ENCODE data around the gene TCP11L1. TPM values are rescaled to one million over a fixed set of nuclear protein-coding genes. Genes with fewer than 3 reads are reported as not detected.

The TCP11L1 gene
- total and polyA plus RNA-seq, 2 donors: 7.3 to 7.4 TPM

GRCh38 chr11:33068611-33069340 lies 29.4 kb downstream of the TCP11L1 start:
- Histone ChIP-seq H3K36me3 (ENCODE audit: control insufficient read depth in 2 of 2, insufficient read depth in 2 of 2, low read length in 1 of 2) (peaks cover 56 to 72% of the 10 kb centered on the region in 2 donors), H3K27ac (ENCODE audit: low read depth in 1 of 2, low read length in 1 of 2) (no peak overlapping the region), H3K4me3 (ENCODE audit: low read length in 2 of 2) (no peak overlapping the region), H3K4me1 (ENCODE audit: control insufficient read depth in 2 of 2, insufficient read depth in 2 of 2, low read length in 2 of 2) (peaks cover 9 to 20% of the 10 kb centered on the region in 2 donors), H3K9me3 (ENCODE audit: control insufficient read depth in 2 of 2, insufficient read depth in 1 of 2, low read length in 1 of 2) (no peaks in the 10 kb centered on the region), H3K27me3 (ENCODE audit: control insufficient read depth in 2 of 2, insufficient read depth in 1 of 2, low read length in 1 of 2) (no peaks in the 10 kb centered on the region)
- 98% methylated on average over 17 of the region's 17 CpGs for WGBS
- no peak for DNase-seq (ENCODE audit: low read depth in 6 of 9, low spot score in 9 of 9)

GRCh38 chr11:33072465-33072864 lies 33.1 kb downstream of the TCP11L1 start:
- H3K27ac ChIP-seq (ENCODE audit: low read depth in 1 of 2, low read length in 1 of 2): no peak overlapping the region
- no peaks in the 10 kb centered on the region for H3K9me3 ChIP-seq (ENCODE audit: control insufficient read depth in 2 of 2, insufficient read depth in 1 of 2, low read length in 1 of 2)
- H3K4me1 ChIP-seq (ENCODE audit: control insufficient read depth in 2 of 2, insufficient read depth in 2 of 2, low read length in 2 of 2): peaks cover 0 to 2% of the 10 kb centered on the region in 2 donors
- 98% methylated on average over 8 of the region's 8 CpGs for WGBS
- no peak overlapping the region for H3K4me3 ChIP-seq (ENCODE audit: low read length in 2 of 2)
- DNase-seq (ENCODE audit: low read depth in 6 of 9, low spot score in 9 of 9): no peak
- H3K36me3 ChIP-seq (ENCODE audit: control insufficient read depth in 2 of 2, insufficient read depth in 2 of 2, low read length in 1 of 2): peaks cover 63 to 76% of the 10 kb centered on the region in 2 donors
- H3K27me3 ChIP-seq (ENCODE audit: control insufficient read depth in 2 of 2, insufficient read depth in 1 of 2, low read length in 1 of 2): no peaks in the 10 kb centered on the region

DNA sequence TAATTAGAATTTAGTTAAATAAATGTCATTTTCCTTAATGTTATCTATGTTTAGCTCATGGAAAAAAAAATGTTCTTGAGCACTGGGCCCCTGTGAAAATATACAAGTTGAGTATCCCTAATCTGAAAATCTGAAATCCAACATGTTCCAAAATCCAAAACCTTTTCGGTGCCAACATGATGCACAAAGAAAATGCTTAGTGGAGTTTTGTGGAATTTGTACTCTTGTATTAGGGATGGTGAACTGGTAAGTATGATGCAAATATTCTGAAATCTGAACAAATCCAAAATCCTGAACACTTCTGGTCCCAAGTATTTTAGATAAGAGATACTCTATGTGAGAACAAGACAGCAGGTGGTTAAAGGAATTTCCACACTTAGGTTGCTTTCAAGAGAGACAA lies 44.5 kb downstream of the TCP11L1 start:
- H3K4me3 ChIP-seq (ENCODE audit: low read length in 2 of 2): no peak overlapping the region
- H3K4me1 ChIP-seq (ENCODE audit: control insufficient read depth in 2 of 2, insufficient read depth in 2 of 2, low read length in 2 of 2): no peaks in the 10 kb centered on the region
- no peaks in the 10 kb centered on the region for H3K9me3 ChIP-seq (ENCODE audit: control insufficient read depth in 2 of 2, insufficient read depth in 1 of 2, low read length in 1 of 2)
- peaks cover 34 to 64% of the 10 kb centered on the region in 2 donors for H3K36me3 ChIP-seq (ENCODE audit: control insufficient read depth in 2 of 2, insufficient read depth in 2 of 2, low read length in 1 of 2)
- no peak for DNase-seq (ENCODE audit: low read depth in 6 of 9, low spot score in 9 of 9)
- no peak overlapping the region for H3K27ac ChIP-seq (ENCODE audit: low read depth in 1 of 2, low read length in 1 of 2)
- 100% methylated on average over 1 of the region's 1 CpG for WGBS
- H3K27me3 ChIP-seq (ENCODE audit: control insufficient read depth in 2 of 2, insufficient read depth in 1 of 2, low read length in 1 of 2): no peaks in the 10 kb centered on the region

DNA sequence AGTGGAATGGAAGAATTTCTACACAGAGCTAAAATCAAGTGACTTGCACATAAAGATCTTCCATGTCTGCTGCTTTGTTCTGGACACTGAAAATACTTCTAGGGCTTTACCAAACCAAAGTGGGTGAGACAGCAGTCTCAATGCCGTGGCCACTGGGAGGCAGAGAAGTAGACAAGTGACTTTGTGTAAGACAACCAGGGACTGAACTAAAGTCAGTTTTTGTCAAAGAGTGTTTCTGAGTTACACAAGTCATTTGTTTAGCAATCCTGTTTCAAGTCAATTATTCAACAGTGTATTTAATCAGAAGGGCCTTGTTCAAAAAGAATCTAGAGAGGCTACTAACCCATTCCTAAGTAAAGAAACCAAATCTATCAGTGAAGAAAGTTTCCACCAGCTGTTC lies 46.6 kb downstream of the TCP11L1 start:
- Histone ChIP-seq H3K27me3 (ENCODE audit: control insufficient read depth in 2 of 2, insufficient read depth in 1 of 2, low read length in 1 of 2) (no peaks in the 10 kb centered on the region), H3K4me3 (ENCODE audit: low read length in 2 of 2) (no peak overlapping the region), H3K9me3 (ENCODE audit: control insufficient read depth in 2 of 2, insufficient read depth in 1 of 2, low read length in 1 of 2) (no peaks in the 10 kb centered on the region), H3K4me1 (ENCODE audit: control insufficient read depth in 2 of 2, insufficient read depth in 2 of 2, low read length in 2 of 2) (no peaks in the 10 kb centered on the region), H3K36me3 (ENCODE audit: control insufficient read depth in 2 of 2, insufficient read depth in 2 of 2, low read length in 1 of 2) (peaks cover 24 to 56% of the 10 kb centered on the region in 2 donors), H3K27ac (ENCODE audit: low read depth in 1 of 2, low read length in 1 of 2) (no peak overlapping the region)
- DNase-seq (ENCODE audit: low read depth in 6 of 9, low spot score in 9 of 9): no peak
- WGBS: 98% methylated on average over 1 of the region's 1 CpG

- no peak for DNase-seq (ENCODE audit: low read depth in 6 of 9, low spot score in 9 of 9)
- H3K36me3 ChIP-seq (ENCODE audit: control insufficient read depth in 2 of 2, insufficient read depth in 2 of 2, low read length in 1 of 2): peaks cover 4 to 37% of the 10 kb centered on the region in 2 donors
- no peaks in the 10 kb centered on the region for H3K27me3 ChIP-seq (ENCODE audit: control insufficient read depth in 2 of 2, insufficient read depth in 1 of 2, low read length in 1 of 2)
- H3K9me3 ChIP-seq (ENCODE audit: control insufficient read depth in 2 of 2, insufficient read depth in 1 of 2, low read length in 1 of 2): no peaks in the 10 kb centered on the region
- no peak overlapping the region for H3K4me3 ChIP-seq (ENCODE audit: low read length in 2 of 2)
- H3K4me1 ChIP-seq (ENCODE audit: control insufficient read depth in 2 of 2, insufficient read depth in 2 of 2, low read length in 2 of 2): no peaks in the 10 kb centered on the region
- no peak overlapping the region for H3K27ac ChIP-seq (ENCODE audit: low read depth in 1 of 2, low read length in 1 of 2)
Observed at GRCh38 chr11:33089776-33090175, 50.4 kb downstream of the TCP11L1 start.

GRCh38 chr11:33094157-33094556 lies 54.8 kb downstream of the TCP11L1 start:
- H3K36me3 ChIP-seq (ENCODE audit: control insufficient read depth in 2 of 2, insufficient read depth in 2 of 2, low read length in 1 of 2): peaks cover 0 to 31% of the 10 kb centered on the region in 2 donors
- no peaks in the 10 kb centered on the region for H3K9me3 ChIP-seq (ENCODE audit: control insufficient read depth in 2 of 2, insufficient read depth in 1 of 2, low read length in 1 of 2)
- H3K27ac ChIP-seq (ENCODE audit: low read depth in 1 of 2, low read length in 1 of 2): no peak overlapping the region
- H3K4me1 ChIP-seq (ENCODE audit: control insufficient read depth in 2 of 2, insufficient read depth in 2 of 2, low read length in 2 of 2): no peaks in the 10 kb centered on the region
- no peaks in the 10 kb centered on the region for H3K27me3 ChIP-seq (ENCODE audit: control insufficient read depth in 2 of 2, insufficient read depth in 1 of 2, low read length in 1 of 2)
- DNase-seq (ENCODE audit: low read depth in 6 of 9, low spot score in 9 of 9): no peak
- no peak overlapping the region for H3K4me3 ChIP-seq (ENCODE audit: low read length in 2 of 2)
- WGBS: 85% methylated on average over 1 of the region's 1 CpG

DNA sequence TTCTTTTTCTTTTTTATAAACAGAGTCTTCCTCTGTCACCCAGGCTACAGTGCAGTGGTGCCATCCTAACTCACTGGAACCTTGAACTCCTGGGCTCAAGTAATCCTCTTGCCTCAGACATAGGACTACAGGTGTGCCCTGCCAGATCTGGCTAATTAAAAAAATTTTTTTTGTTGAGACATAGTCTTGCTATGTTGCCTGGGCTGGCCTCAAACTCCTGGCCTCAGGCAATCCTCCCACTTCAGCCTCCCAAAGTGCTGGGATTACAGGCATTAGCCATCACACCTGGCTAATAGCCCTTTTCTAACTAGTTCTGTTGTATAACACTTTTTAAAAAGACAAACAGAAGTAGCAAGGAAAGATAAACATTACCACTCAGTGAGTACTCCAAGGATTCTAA lies 64.5 kb downstream of the TCP11L1 start:
- H3K36me3 ChIP-seq (ENCODE audit: control insufficient read depth in 2 of 2, insufficient read depth in 2 of 2, low read length in 1 of 2): peaks cover 8 to 34% of the 10 kb centered on the region in 2 donors

DNA sequence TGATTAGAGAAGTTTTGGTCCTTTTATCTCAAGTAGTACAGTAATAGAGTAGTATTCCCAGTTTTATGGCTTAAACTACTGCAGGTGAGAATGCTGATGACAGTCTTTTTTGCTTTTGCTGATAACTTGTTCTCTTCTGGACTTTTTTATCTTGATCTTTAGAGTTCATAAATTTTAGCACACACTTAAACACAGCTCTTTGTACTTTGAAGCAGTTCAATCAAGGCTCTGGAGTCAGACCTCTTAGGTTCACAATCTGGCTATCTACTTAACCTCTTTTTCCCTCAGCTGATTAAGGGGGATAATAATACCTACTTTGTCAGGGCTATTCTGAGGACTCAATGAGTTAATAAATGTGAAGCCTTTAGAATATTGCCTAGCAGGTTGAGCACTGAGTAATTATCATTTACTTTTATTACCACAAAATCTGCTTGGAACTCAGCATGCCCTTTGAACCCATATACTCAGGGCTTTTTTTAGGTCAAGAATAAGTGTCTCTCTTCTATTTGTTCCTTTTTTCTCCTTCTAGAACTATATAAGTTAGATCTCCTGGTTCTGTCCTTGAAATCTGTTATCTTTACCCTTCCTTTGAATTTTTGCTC lies 70.0 kb downstream of the TCP11L1 start:
- Histone ChIP-seq H3K27me3 (ENCODE audit: control insufficient read depth in 2 of 2, insufficient read depth in 1 of 2, low read length in 1 of 2) (no peaks in the 10 kb centered on the region), H3K36me3 (ENCODE audit: control insufficient read depth in 2 of 2, insufficient read depth in 2 of 2, low read length in 1 of 2) (peaks cover 3 to 11% of the 10 kb centered on the region in 2 donors), H3K4me3 (ENCODE audit: low read length in 2 of 2) (no peak overlapping the region), H3K4me1 (ENCODE audit: control insufficient read depth in 2 of 2, insufficient read depth in 2 of 2, low read length in 2 of 2) (no peaks in the 10 kb centered on the region), H3K9me3 (ENCODE audit: control insufficient read depth in 2 of 2, insufficient read depth in 1 of 2, low read length in 1 of 2) (no peaks in the 10 kb centered on the region), H3K27ac (ENCODE audit: low read depth in 1 of 2, low read length in 1 of 2) (no peak overlapping the region)
- no peak for DNase-seq (ENCODE audit: low read depth in 6 of 9, low spot score in 9 of 9)

More for the DNA sequence above, 64.5 kb downstream of the TCP11L1 start:
- DNase-seq (ENCODE audit: low read depth in 6 of 9, low spot score in 9 of 9): no peak
- Histone ChIP-seq H3K4me3 (ENCODE audit: low read length in 2 of 2) (no peak overlapping the region), H3K4me1 (ENCODE audit: control insufficient read depth in 2 of 2, insufficient read depth in 2 of 2, low read length in 2 of 2) (no peaks in the 10 kb centered on the region), H3K9me3 (ENCODE audit: control insufficient read depth in 2 of 2, insufficient read depth in 1 of 2, low read length in 1 of 2) (no peaks in the 10 kb centered on the region), H3K27ac (ENCODE audit: low read depth in 1 of 2, low read length in 1 of 2) (no peak overlapping the region), H3K27me3 (ENCODE audit: control insufficient read depth in 2 of 2, insufficient read depth in 1 of 2, low read length in 1 of 2) (no peaks in the 10 kb centered on the region)

DNA sequence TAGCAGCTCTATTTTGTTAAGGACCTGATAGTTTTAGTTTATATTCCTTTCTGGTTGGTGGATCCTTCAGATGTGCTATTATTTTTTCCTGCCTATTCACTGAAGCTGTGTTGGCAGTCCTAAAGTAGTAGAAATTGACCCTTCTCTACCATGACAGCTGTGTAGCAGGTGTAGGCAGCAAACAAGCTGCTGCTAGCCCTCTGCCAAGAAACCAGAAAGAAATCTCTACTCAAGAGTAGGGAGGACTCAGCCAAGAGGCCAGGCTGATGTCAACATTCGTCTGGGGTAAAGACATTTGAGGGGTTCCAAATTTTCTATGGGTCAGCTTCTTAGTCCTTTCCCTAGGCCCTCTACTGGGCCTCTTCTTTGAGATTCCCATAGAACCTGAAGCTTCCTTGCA lies 70.7 kb downstream of the TCP11L1 start:
- H3K27ac ChIP-seq (ENCODE audit: low read depth in 1 of 2, low read length in 1 of 2): no peak overlapping the region
- no peaks in the 10 kb centered on the region for H3K27me3 ChIP-seq (ENCODE audit: control insufficient read depth in 2 of 2, insufficient read depth in 1 of 2, low read length in 1 of 2)
- no peak overlapping the region for H3K4me3 ChIP-seq (ENCODE audit: low read length in 2 of 2)
- peak in 1 of 9 donors; percentile 3 for DNase-seq (ENCODE audit: low read depth in 6 of 9, low spot score in 9 of 9)
- H3K9me3 ChIP-seq (ENCODE audit: control insufficient read depth in 2 of 2, insufficient read depth in 1 of 2, low read length in 1 of 2): no peaks in the 10 kb centered on the region
- peaks cover 0 to 6% of the 10 kb centered on the region in 2 donors for H3K36me3 ChIP-seq (ENCODE audit: control insufficient read depth in 2 of 2, insufficient read depth in 2 of 2, low read length in 1 of 2)
- WGBS: 91% methylated on average over 1 of the region's 1 CpG
- H3K4me1 ChIP-seq (ENCODE audit: control insufficient read depth in 2 of 2, insufficient read depth in 2 of 2, low read length in 2 of 2): no peaks in the 10 kb centered on the region

Data from thymus (tissue), 11 donors.